HepG2 (cell line): ENCODE data around the gene CCNL1. TPM values are rescaled to one million over a fixed set of nuclear protein-coding genes. Genes with fewer than 3 reads are reported as not detected.

Source experiments
- ATAC-seq: fragments of 200-7000 bp; cut with Tn5 transposase; 3 replicates; pipeline ENCODE4 v1.9.1; 2020; ENCODE audit warnings: mild to moderate bottlenecking, moderate library complexity
- BruUV-seq: library from RNA; stranded (reverse); fragments of 400-500 nt; replicated peaks from 2 replicates; lab custom pipeline; 2021; lab: Mats Ljungman, UMichigan
- CTCF ChIA-PET: fragments of 300-600 bp; formaldehyde crosslinking; extraction: SDS; loops from one replicate; lab custom pipeline; 2021; ENCODE audit warnings: low total read pairs, inconsistent platforms, low intra/inter-chr PET ratio; lab: Yijun Ruan, JAX
- POLR2A ChIA-PET: fragments of 350-600 bp; sonication (Branson Sonifier 250); formaldehyde crosslinking; loops from one replicate; lab custom pipeline; 2020; ENCODE audit warnings: antibody characterized with exemption, inconsistent platforms; lab: Yijun Ruan, JAX
- DNase-seq: peaks from one replicate; pipeline ENCODE4 v3.0.0-alpha.2; 2015; ENCODE audit warnings: low spot score
- FAIRE-seq: peaks from 3 replicates; lab custom pipeline; 2011; peaks lifted over from hg19 to GRCh38; lab: Jason Lieb, UNC
- H2AFZ ChIP-seq: one replicate; pipeline ENCODE4 v1.6.1; 2011; ENCODE audit warnings: low read length, inconsistent platforms
- H3K27ac ChIP-seq: fragments of 300-600 bp; 3 replicates; pipeline ENCODE4 v1.8.0; 2011; ENCODE audit warnings: mixed run types, mild to moderate bottlenecking, mixed read lengths, low read length, inconsistent platforms; ENCODE audit not compliant: insufficient read depth; ENCODE audit errors: extremely low read length
- H3K27me3 ChIP-seq, 2 experiments: fragments of 200-600 bp in 1 of 2; 2 replicates in 1 of 2; 3 replicates in 1 of 2; pipeline versions ENCODE4 v1.6.0 to v1.8.0; 2011; ENCODE audit warnings: low read length in 2 of 2, mild to moderate bottlenecking in 2 of 2, moderate library complexity in 2 of 2, inconsistent platforms in 1 of 2; ENCODE audit not compliant: insufficient read depth in 2 of 2, control insufficient read depth in 1 of 2
- H3K36me3 ChIP-seq, 2 experiments: fragments of 200-600 bp in 1 of 2; replicated peaks in 1 of 2; 2 replicates in 1 of 2; 3 replicates in 1 of 2; pipeline versions ENCODE4 v1.5.1 to v1.8.0; 2011; ENCODE audit warnings: low read length in 2 of 2, inconsistent platforms in 1 of 2; ENCODE audit not compliant: insufficient read depth in 2 of 2, control insufficient read depth in 1 of 2
- H3K4me1 ChIP-seq: 2 replicates; pipeline ENCODE4 v1.5.1; 2012; ENCODE audit warnings: low read length, inconsistent platforms; ENCODE audit not compliant: insufficient read depth
- H3K4me2 ChIP-seq: 2 replicates; pipeline ENCODE4 v1.6.0; 2011; ENCODE audit warnings: low read depth, low read length, inconsistent platforms
- H3K4me3 ChIP-seq, 3 experiments: fragments of 200-600 bp in 1 of 3; sonication (generic), shearing (Covaris generic) in 1 of 3; replicated peaks in 1 of 3; 2 replicates each; pipeline ENCODE4 v1.5.1; 2011 to 2016; ENCODE audit warnings: low read length in 3 of 3, inconsistent platforms in 2 of 3, low read depth in 2 of 3, mild to moderate bottlenecking in 2 of 3, control low read depth in 1 of 3, mixed read lengths in 1 of 3; ENCODE audit not compliant: insufficient read depth in 1 of 3
- H3K79me2 ChIP-seq: one replicate; pipeline ENCODE4 v1.6.1; 2011; ENCODE audit warnings: low read length, inconsistent platforms; ENCODE audit not compliant: insufficient read depth
- H3K9ac ChIP-seq: 2 replicates; pipeline ENCODE4 v1.6.0; 2011; ENCODE audit warnings: mild to moderate bottlenecking, low read depth, low read length, inconsistent platforms; ENCODE audit not compliant: insufficient read depth
- H3K9me3 ChIP-seq: 2 replicates; pipeline ENCODE4 v1.5.1; 2012; ENCODE audit warnings: mild to moderate bottlenecking, low read length
- H4K20me1 ChIP-seq: 2 replicates; pipeline ENCODE4 v1.6.0; 2011; ENCODE audit warnings: inconsistent platforms, mild to moderate bottlenecking, low read length, moderate library complexity; ENCODE audit not compliant: insufficient read depth
- ETV6 ChIP-seq: sonication (generic); formaldehyde crosslinking; conservative IDR thresholded peaks from 2 replicates; pipeline ENCODE4 v1.4.0; 2020; ENCODE audit warnings: missing genetic modification reagents
- KAT2B ChIP-seq: fragments of 150-350 bp; IDR thresholded peaks from 2 replicates; pipeline ENCODE4 v1.6.1; 2014; ENCODE audit warnings: low read depth, low read length, borderline replicate concordance
- NRL ChIP-seq: sonication (generic); formaldehyde crosslinking; IDR thresholded peaks from 2 replicates; pipeline ENCODE4 v1.5.0; 2020; ENCODE audit warnings: missing genetic modification reagents, mild to moderate bottlenecking, moderate library complexity, borderline replicate concordance
- PHF8 ChIP-seq: sonication (generic); formaldehyde crosslinking; IDR thresholded peaks from 2 replicates; pipeline ENCODE4 v1.5.0; 2020; ENCODE audit warnings: missing genetic modification reagents
- SOX13 ChIP-seq, 3 experiments: fragments of 450-650 bp in 1 of 3; sonication (generic) in 1 of 3; formaldehyde crosslinking in 1 of 3; IDR thresholded peaks in 2 of 3; conservative IDR thresholded peaks in 1 of 3; 2 replicates each; pipeline versions ENCODE4 v1.5.0 to v1.6.1; 2016 to 2020; ENCODE audit warnings: antibody characterized with exemption in 1 of 3, mild to moderate bottlenecking in 1 of 3, missing compliant biosample characterization in 1 of 3, missing genetic modification reagents in 1 of 3, moderate library complexity in 1 of 3
- YEATS2 ChIP-seq: sonication (generic); formaldehyde crosslinking; IDR thresholded peaks from 2 replicates; pipeline ENCODE4 v1.4.0; 2020; ENCODE audit warnings: missing genetic modification reagents, borderline replicate concordance
- ZFX ChIP-seq: sonication (generic); formaldehyde crosslinking; IDR thresholded peaks from 2 replicates; pipeline ENCODE4 v1.4.0; 2020; ENCODE audit warnings: mild to moderate bottlenecking, low read depth, missing genetic modification reagents, moderate library complexity
- ZNF282 ChIP-seq: fragments of 450-650 bp; IDR thresholded peaks from 2 replicates; pipeline ENCODE4 v1.6.1; 2018; ENCODE audit not compliant: partially characterized antibody
- ZSCAN21 ChIP-seq: sonication (generic); formaldehyde crosslinking; IDR thresholded peaks from 2 replicates; pipeline ENCODE4 v1.8.0; 2022; ENCODE audit warnings: mild to moderate bottlenecking, missing genetic modification reagents, moderate library complexity, borderline replicate concordance
- WGBS: methylation state at CpG from one replicate; pipeline ENCODE4 v1.1.6; 2017; ENCODE audit warnings: low lambda C conversion rate; 5-methylcytosine and 5-hydroxymethylcytosine counted together
- in situ Hi-C: cut with HindIII; loops from 2 replicates; pipeline ENCODE4 v1.10.0; 2017; ENCODE audit warnings: low pct_unique_long_range_greater_than_20kb; ENCODE audit not compliant: extremely low pct_ligation_motif_present
- intact Hi-C: fragments of 100-400 bp; cut with micrococcal nuclease; formaldehyde crosslinking; loops from one replicate; pipeline ENCODE4 v1.10.0; 2022; ENCODE audit not compliant: unreplicated experiment
- polyA plus RNA-seq, 8 experiments: library from polyadenylated mRNA; depleted of rRNA in 3 of 8; stranded (reverse) in 7 of 8; unstranded in 1 of 8; fragments of >200 nt; fragmentation: Illumina TruSeq in 4 of 8; extraction: Trizol in 4 of 8; gene quantifications; 2 replicates each; pipeline versions ENCODE4 v1.2.1 to v1.2.3, GENCODE V29; 2011 to 2016; ENCODE audit warnings: low read depth in 4 of 8, missing spikeins in 1 of 8, mixed read lengths in 1 of 8; ENCODE audit not compliant: insufficient read depth in 1 of 8
- total RNA-seq, 5 experiments: library from RNA; depleted of rRNA; stranded (reverse); fragments of >200 nt; fragmentation: Illumina TruSeq; extraction: Trizol; gene quantifications; 2 replicates each; pipeline ENCODE4 v1.2.3, GENCODE V29; 2016; ENCODE audit warnings: low read depth in 1 of 5
- TF ChIP-seq, protein P1 (sequence below), 2 experiments: sonication (generic) in 1 of 2; formaldehyde crosslinking in 1 of 2; IDR thresholded peaks; 2 replicates each; pipeline versions ENCODE4 v1.4.0 to v1.6.1; 2018 to 2020; ENCODE audit warnings: missing genetic modification reagents in 2 of 2, borderline replicate concordance in 1 of 2, low read depth in 1 of 2, mild to moderate bottlenecking in 1 of 2, missing biosample characterization in 1 of 2
- TF ChIP-seq, protein P2 (sequence below): sonication (generic); formaldehyde crosslinking; IDR thresholded peaks from 2 replicates; pipeline ENCODE4 v1.4.0; 2020; ENCODE audit warnings: mild to moderate bottlenecking, low read depth, missing genetic modification reagents
- TF ChIP-seq, protein P3 (sequence below): sonication (generic); formaldehyde crosslinking; IDR thresholded peaks from 2 replicates; pipeline ENCODE4 v1.8.1; 2022; ENCODE audit warnings: mild to moderate bottlenecking, missing genetic modification reagents

Gene CCNL1
- total and polyA plus RNA-seq, 2 of the 13 experiments (the other 11 are each of a cell fraction or from before 2014, with no cell fraction given) = 151 to 303 TPM

DNA sequence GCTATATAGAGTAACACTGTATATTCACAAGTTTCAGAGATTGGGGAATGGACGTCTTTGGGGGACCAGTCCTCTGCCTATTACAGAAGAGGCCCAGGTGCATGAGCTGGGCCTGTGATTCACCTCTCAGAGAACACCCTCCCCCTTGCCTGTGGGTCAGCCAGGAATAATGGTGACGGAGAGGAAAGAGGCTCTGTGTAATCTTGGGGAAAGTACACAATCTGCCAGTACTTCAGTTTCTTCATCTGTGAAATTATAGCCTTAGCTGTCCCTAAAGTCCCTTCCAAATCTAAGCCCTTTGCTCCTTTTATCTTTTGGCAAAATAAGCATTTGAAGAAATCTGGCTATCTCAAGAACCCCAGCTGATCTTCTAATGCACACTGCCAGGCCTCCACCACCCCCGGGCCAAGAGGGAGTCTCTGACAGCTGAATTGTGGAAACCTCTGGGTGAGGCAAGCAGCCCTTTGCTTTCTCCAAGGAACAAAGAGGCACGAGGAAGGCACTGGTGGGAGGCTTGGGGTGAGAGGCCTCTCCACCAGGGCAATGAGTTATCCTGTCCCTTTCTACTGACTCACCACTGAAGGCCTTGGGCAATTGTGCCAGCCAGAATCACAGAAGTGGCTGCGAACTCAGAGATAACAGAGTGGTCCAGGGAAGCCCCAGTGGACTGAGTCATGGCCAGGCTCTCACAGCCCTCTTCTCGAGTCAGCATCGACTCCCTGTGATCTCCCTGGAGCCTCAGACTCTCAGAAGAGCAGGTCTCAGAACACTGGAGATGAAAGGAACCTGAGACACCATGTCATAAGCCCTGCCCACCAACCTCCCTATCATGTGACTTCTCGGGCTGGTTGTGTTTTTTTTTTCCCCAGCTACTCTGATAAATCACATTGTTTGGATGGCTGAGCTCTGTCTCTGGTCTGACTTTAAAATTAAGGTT is 31.8 kb downstream of the CCNL1 start:
- Histone ChIP-seq H3K4me3 (peak overlapping the region; percentile 53 to 76 (median 57)), H4K20me1 (no peaks in the 10 kb centered on the region), H2AFZ (peak overlapping the region; percentile 33), H3K9ac (peak overlapping the region; percentile 87), H3K27ac (peak overlapping the region; percentile 96), H3K36me3 (no peaks in the 10 kb centered on the region), H3K4me1 (peaks cover 95% of the 10 kb centered on the region), H3K9me3 (no peaks in the 10 kb centered on the region), H3K27me3 (no peaks in the 10 kb centered on the region), H3K79me2 (no peaks in the 10 kb centered on the region), H3K4me2 (peak overlapping the region; percentile 98)
- ChIA-PET POLR2A (interaction anchor here (0.6 to 8.1 kb wide), 16 partner anchors 7 to 593 kb away, joined by 3 to 204 read pairs (median 6); partner anchors contain the start of genes CCNL1, SSR3 and TIPARP), CTCF (no interaction called here)
- peak; percentile 53 for FAIRE-seq
- intact Hi-C loops = loop anchor here (1.0 kb wide), 1 partner anchor 8 kb away; no protein-coding TSS in a partner anchor
- in situ Hi-C loops = loop anchor here (5.0 kb wide), 1 partner anchor 36 kb away; no protein-coding TSS in a partner anchor
- 21% methylated on average over 7 of the region's 8 CpGs for WGBS
- no TSS peak for BruUV-seq
- DNase-seq = peak; percentile 78
- peak; percentile 56 for ATAC-seq
- TF ChIP-seq, protein P1, sequence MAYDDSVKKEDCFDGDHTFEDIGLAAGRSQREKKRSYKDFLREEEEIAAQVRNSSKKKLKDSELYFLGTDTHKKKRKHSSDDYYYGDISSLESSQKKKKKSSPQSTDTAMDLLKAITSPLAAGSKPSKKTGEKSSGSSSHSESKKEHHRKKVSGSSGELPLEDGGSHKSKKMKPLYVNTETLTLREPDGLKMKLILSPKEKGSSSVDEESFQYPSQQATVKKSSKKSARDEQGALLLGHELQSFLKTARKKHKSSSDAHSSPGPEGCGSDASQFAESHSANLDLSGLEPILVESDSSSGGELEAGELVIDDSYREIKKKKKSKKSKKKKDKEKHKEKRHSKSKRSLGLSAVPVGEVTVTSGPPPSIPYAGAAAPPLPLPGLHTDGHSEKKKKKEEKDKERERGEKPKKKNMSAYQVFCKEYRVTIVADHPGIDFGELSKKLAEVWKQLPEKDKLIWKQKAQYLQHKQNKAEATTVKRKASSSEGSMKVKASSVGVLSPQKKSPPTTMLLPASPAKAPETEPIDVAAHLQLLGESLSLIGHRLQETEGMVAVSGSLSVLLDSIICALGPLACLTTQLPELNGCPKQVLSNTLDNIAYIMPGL (CRISPR knock-in tag; IDR thresholded peaks at IDR 0.05; ENCODE audit: borderline replicate concordance in 1 of 2, low read depth in 1 of 2) = 0 out of 4 replicates have a peak, but pooled peaks of 1 of the 2 experiments have one; percentile 12
- TF ChIP-seq ZSCAN21 (CRISPR knock-in tag) (peak; percentile 31; the same call in 1 of the 2 replicates), KAT2B (no peak), YEATS2 (CRISPR knock-in tag) (no peak), PHF8 (CRISPR knock-in tag) (peak; percentile 1; the same call in 1 of the 2 replicates), SOX13 (IDR thresholded peaks at IDR 0.05) (no peak), SOX13 (CRISPR knock-in tag; conservative IDR thresholded peaks at IDR 0.05 in 1 of 2, IDR thresholded peaks at IDR 0.05 in 1 of 2) (0 out of 4 replicates have a peak, but pooled peaks of 1 of the 2 experiments have one; percentile 6), ETV6 (CRISPR knock-in tag) (no peak), NRL (CRISPR knock-in tag) (no peak; the same call in 1 of the 2 replicates), ZFX (CRISPR knock-in tag) (peak; percentile 36; the same call in 1 of the 2 replicates), ZNF282 (no peak)
- TF ChIP-seq, protein P2, sequence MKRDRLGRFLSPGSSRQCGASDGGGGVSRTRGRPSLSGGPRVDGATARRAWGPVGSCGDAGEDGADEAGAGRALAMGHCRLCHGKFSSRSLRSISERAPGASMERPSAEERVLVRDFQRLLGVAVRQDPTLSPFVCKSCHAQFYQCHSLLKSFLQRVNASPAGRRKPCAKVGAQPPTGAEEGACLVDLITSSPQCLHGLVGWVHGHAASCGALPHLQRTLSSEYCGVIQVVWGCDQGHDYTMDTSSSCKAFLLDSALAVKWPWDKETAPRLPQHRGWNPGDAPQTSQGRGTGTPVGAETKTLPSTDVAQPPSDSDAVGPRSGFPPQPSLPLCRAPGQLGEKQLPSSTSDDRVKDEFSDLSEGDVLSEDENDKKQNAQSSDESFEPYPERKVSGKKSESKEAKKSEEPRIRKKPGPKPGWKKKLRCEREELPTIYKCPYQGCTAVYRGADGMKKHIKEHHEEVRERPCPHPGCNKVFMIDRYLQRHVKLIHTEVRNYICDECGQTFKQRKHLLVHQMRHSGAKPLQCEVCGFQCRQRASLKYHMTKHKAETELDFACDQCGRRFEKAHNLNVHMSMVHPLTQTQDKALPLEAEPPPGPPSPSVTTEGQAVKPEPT (CRISPR knock-in tag) = no peak
- TF ChIP-seq, protein P3, sequence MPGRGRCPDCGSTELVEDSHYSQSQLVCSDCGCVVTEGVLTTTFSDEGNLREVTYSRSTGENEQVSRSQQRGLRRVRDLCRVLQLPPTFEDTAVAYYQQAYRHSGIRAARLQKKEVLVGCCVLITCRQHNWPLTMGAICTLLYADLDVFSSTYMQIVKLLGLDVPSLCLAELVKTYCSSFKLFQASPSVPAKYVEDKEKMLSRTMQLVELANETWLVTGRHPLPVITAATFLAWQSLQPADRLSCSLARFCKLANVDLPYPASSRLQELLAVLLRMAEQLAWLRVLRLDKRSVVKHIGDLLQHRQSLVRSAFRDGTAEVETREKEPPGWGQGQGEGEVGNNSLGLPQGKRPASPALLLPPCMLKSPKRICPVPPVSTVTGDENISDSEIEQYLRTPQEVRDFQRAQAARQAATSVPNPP (CRISPR knock-in tag) = 0 out of 2 replicates have a peak, but pooled peaks have one; percentile 19
